ENCODE data around the gene EEPD1. TPM values are rescaled to one million over a fixed set of nuclear protein-coding genes. Genes with fewer than 3 reads are reported as not detected.
A peak's percentile ranks its signal among the peaks of the same experiment; 100 is the strongest.

EEPD1 gene
- total RNA-seq, 1 donor from 2014 or later: 18.0 TPM

- no peak overlapping the region for H3K4me3 Mint-ChIP-seq
- no peaks in the 10 kb centered on the region for H3K27me3 Mint-ChIP-seq (ENCODE audit: low read depth)
- H3K27ac Mint-ChIP-seq: peak overlapping the region; percentile 81
- DNase-seq (ENCODE audit: low spot score in 2 of 2, unreplicated experiment in 2 of 2): no peak
- H3K36me3 Mint-ChIP-seq: no peaks in the 10 kb centered on the region
- H3K9me3 Mint-ChIP-seq: peaks cover 3% of the 10 kb centered on the region
- H3K4me1 Mint-ChIP-seq: peaks cover 80% of the 10 kb centered on the region
- no peak for TF ChIP-seq CTCF (IDR thresholded peaks at IDR 0.05; ENCODE audit: unreplicated experiment)
These were observed 57.4 kb downstream of the EEPD1 start for GRCh38 chr7:36210291-36210922.

GRCh38 chr7:36214608-36215456, 61.8 kb downstream of the EEPD1 start:
- H3K4me1 Mint-ChIP-seq: peaks cover 60% of the 10 kb centered on the region
- H3K9me3 Mint-ChIP-seq: peaks cover 3% of the 10 kb centered on the region
- no peaks in the 10 kb centered on the region for H3K27me3 Mint-ChIP-seq (ENCODE audit: low read depth)
- H3K4me3 Mint-ChIP-seq: peak overlapping the region; percentile 39
- TF ChIP-seq CTCF (IDR thresholded peaks at IDR 0.05; ENCODE audit: unreplicated experiment): no peak
- no peak for DNase-seq (ENCODE audit: low spot score in 2 of 2, unreplicated experiment in 2 of 2)
- H3K27ac Mint-ChIP-seq: peak overlapping the region; percentile 94
- peaks cover 3% of the 10 kb centered on the region for H3K36me3 Mint-ChIP-seq

GRCh38 chr7:36215457-36215765, 62.4 kb downstream of the EEPD1 start:
- TF ChIP-seq CTCF (IDR thresholded peaks at IDR 0.05; ENCODE audit: unreplicated experiment): no peak
- no peak overlapping the region for H3K4me3 Mint-ChIP-seq
- peaks cover 55% of the 10 kb centered on the region for H3K4me1 Mint-ChIP-seq
- DNase-seq (ENCODE audit: low spot score in 2 of 2, unreplicated experiment in 2 of 2): no peak
- H3K36me3 Mint-ChIP-seq: peaks cover 3% of the 10 kb centered on the region
- peaks cover 3% of the 10 kb centered on the region for H3K9me3 Mint-ChIP-seq
- peak overlapping the region; percentile 94 for H3K27ac Mint-ChIP-seq
- H3K27me3 Mint-ChIP-seq (ENCODE audit: low read depth): no peaks in the 10 kb centered on the region

GRCh38 chr7:36216063-36216684, 63.1 kb downstream of the EEPD1 start:
- Mint-ChIP-seq H3K27ac (peak overlapping the region; percentile 94), H3K4me1 (peaks cover 48% of the 10 kb centered on the region), H3K9me3 (peaks cover 3% of the 10 kb centered on the region), H3K4me3 (no peak overlapping the region), H3K36me3 (peaks cover 3% of the 10 kb centered on the region), H3K27me3 (ENCODE audit: low read depth) (no peaks in the 10 kb centered on the region)
- DNase-seq (ENCODE audit: low spot score in 2 of 2, unreplicated experiment in 2 of 2): no peak
- no peak for TF ChIP-seq CTCF (IDR thresholded peaks at IDR 0.05; ENCODE audit: unreplicated experiment)

- peak overlapping the region; percentile 26 for H3K27ac Mint-ChIP-seq
- H3K4me3 Mint-ChIP-seq: no peak overlapping the region
- no peak for TF ChIP-seq CTCF (IDR thresholded peaks at IDR 0.05; ENCODE audit: unreplicated experiment)
- peaks cover 3% of the 10 kb centered on the region for H3K9me3 Mint-ChIP-seq
- peaks cover 41% of the 10 kb centered on the region for H3K4me1 Mint-ChIP-seq
- DNase-seq (ENCODE audit: low spot score in 2 of 2, unreplicated experiment in 2 of 2): no peak
- no peaks in the 10 kb centered on the region for H3K27me3 Mint-ChIP-seq (ENCODE audit: low read depth)
- H3K36me3 Mint-ChIP-seq: peaks cover 3% of the 10 kb centered on the region
These were observed 64.3 kb downstream of the EEPD1 start for GRCh38 chr7:36217211-36217960.

Measured in mesothelial cell of epicardium (in vitro differentiated cells).